Hematopoietic multipotent progenitor cell treated with erythropoietin and hydrocortisone succinate and interleukin-3 and kit ligand, for 6 days (in vitro differentiated cells): ENCODE measurements around the gene ABCC11.
"Not testable (repeated sequence)": the region's sequence is repeated elsewhere in the genome, so short reads cannot be mapped to it uniquely, and the experiment has no call there.

Source experiments
- DNase-seq: peaks from one replicate; pipeline ENCODE4 v3.0.0-alpha.2; 2015

ABCC11 gene

DNA sequence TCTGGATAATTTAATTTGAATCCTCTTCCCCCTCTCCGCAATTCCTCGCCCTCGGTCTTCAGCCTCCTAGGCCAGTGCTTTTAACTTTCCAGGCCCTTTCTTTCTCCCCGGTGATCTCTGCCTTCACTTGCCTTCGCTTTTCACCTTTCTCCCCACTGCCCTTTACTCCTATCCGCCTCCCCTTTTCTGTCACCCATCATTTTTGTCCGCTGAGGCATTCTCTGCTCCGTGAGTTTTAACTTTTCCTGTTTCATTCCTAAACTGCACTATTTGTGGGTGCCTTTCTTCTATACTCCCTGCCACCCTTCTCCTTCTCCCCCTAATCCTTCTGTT, 2.5 kb downstream of the ABCC11 start:
- no peak for DNase-seq

- peak; percentile 94 for DNase-seq
Observed at GRCh38 chr16:48244080-48244862, 3.1 kb downstream of the ABCC11 start, which contains the start of gene LONP2. LONP2 (plus strand) TSS chr16:48244300; CDS start chr16:48244389, 89 bp downstream.

DNA sequence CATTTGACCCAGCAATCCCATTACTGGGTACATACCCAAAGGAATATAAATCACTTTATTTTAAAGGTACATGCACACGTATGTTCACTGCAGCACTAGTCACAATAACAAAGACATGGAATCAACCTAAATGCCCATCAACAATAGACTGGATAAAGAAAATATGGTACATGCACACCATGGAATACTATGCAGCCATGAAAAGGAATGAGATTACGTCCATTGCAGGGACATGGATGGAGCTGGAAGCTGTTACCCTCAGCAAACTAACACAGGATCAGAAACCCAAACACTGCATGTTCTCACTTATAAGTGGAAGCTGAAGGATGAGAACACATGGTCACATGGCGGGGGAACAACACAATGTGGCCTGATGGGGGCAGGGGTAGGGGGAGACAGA, 7.2 kb downstream of the ABCC11 start:
- DNase-seq = not testable (repeated sequence)

GRCh38 chr16:48236286-48236685, 11.1 kb downstream of the ABCC11 start:
- DNase-seq = no peak

GRCh38 chr16:48235556-48236136, 11.7 kb downstream of the ABCC11 start:
- DNase-seq = no peak

DNA sequence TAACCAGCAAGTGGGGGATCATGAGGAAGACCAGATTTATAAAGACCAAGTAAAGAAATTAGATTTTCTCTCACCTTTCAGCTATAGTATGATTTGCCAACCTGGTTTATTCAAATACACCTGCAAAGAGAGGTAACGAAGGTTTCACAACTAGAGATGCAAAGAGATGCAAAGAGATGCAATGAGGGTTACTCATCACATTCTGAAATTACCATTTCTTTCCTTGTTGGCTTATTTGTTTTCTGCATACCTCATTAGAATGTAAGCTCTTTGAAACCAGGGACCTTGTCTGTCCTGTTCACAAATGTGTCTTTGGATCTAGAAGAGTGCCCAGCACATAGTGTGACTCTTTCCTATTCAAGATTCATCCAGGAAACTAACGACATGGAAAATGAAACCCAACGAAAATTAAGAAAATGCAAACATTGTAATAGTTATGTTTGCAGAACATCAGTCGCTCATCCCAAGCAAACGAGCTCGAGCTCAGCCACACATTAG, 12.2 kb downstream of the ABCC11 start:
- no peak for DNase-seq

DNA sequence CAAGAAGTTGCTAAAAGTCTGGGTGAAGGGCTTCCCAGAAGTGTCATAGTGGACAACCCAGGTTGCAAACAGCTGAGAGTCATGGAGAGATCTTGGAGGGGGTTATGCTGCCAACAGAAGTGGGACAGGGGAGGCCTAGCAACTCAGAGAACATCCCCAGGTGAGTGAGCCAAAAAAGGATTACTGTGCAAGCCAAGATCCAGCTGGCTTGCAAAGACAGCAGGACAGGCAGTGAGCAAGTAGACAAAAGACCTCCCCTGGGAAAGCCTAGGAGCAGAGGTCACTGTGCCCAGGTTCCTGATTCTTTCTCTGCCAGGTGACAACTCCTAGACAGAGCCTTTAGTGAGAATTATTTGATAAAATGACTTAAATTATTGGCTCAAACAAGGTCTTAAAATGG, 12.7 kb downstream of the ABCC11 start:
- no peak for DNase-seq

- no peak for DNase-seq
Observed at GRCh38 chr16:48232493-48233040, 14.8 kb downstream of the ABCC11 start.

- DNase-seq = peak; percentile 69
Observed at GRCh38 chr16:48231727-48232492, 15.4 kb downstream of the ABCC11 start.

GRCh38 chr16:48225456-48225855, 21.9 kb downstream of the ABCC11 start:
- no peak for DNase-seq

- no peak for DNase-seq
Observed at GRCh38 chr16:48223490-48223889, 23.8 kb downstream of the ABCC11 start.

DNA sequence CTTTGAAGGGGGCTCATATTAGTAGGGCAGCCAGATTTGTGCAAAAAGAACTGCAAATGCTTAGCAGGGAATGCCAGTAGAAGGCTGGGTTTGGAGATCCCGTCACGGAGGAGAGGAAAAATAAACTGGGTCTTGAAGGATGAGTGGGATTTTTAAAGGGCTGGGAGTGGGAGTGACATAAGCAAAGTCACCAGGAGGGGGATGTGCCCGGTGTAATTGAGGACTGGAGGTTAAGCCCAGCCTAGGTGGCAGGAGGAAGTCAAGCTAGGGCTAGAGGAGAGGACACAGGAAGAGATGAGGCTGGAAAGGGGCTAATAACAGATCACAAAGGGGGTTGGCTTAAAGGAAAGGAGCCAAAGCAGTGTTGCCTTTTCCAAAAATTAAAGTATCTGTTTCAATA, 26.4 kb downstream of the ABCC11 start:
- DNase-seq = no peak

- no peak for DNase-seq
Observed at GRCh38 chr16:48218473-48218872, 28.9 kb downstream of the ABCC11 start.

GRCh38 chr16:48217708-48218107, 29.6 kb downstream of the ABCC11 start:
- DNase-seq = no peak

- no peak for DNase-seq
Observed at GRCh38 chr16:48215738-48216137, 31.6 kb downstream of the ABCC11 start.

- DNase-seq = no peak
Observed at GRCh38 chr16:48212033-48212432, 35.3 kb downstream of the ABCC11 start.

DNA sequence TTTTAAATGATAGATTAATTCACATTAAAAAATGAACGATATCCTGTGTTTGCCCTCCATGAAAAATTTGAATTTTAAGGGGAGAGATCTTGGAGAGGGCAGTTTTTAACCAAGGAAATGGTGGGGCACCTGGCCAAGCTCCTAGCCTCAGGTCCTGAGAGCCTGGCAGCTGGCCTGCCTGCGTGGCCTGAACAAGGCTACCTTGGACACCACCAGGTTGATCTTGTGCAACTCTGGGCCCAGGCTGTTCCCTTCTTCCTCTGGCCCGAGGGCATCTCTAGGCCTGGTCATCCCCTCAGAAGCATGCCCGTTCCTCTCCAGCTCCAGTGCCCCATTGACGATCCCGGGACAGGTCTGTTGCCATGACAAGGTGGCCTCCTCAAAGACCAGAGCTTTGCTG, 36.6 kb downstream of the ABCC11 start:
- DNase-seq = no peak

GRCh38 chr16:48206594-48207242, 40.6 kb downstream of the ABCC11 start:
- no peak for DNase-seq

DNA sequence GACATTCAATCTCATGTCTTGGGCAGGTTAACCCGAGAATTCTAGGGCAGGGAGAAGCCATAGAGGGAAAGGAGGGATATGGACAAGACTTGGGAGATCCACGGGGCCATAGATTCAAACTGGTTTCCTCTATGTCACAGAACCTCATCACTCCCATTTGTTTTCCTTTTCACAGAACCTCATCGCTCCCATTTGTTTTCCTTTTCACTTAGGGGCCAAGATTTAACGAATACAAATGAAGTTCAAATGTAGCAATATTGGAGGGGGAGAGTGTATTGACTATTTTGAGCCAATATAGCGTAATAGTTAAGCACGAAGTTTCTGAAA, 42.6 kb downstream of the ABCC11 start:
- no peak for DNase-seq

- no peak for DNase-seq
Observed at GRCh38 chr16:48203974-48204824, 43.1 kb downstream of the ABCC11 start.

DNA sequence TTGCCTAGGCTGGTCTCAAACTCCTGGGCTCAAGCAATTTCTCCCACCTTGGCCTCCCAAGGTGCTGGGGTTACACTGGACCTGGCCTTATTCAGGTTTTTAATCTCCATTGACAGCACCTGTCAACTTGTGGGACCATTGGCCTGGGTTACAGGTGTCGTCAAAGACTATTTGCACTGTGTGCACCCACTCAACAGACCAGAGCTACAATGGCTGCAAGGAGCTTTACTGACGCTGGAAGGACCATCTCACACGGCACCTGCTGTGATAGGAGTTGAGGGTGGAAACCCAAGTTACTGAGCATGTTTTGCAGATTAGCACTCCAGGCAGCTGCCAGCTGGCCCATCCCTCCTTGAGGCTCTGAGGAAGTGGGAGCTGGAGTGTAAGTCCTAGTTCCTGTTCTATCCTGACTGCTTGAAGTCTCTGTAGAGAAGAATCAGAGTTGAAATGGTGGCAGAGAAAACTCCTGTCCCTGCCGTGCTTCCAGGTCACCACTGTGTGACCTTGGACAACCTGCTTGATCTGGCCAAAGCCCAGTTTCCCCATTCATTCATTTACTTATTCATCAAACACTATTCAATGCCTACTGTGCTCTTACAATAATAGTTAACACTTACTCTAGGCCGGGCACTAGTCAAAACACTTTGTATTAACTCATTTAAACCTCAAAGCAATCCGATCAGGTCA, 45.7 kb downstream of the ABCC11 start:
- DNase-seq = no peak

GRCh38 chr16:48197294-48197693, 50.0 kb downstream of the ABCC11 start:
- DNase-seq = no peak
